HuH-7 (cell line): Measurements from ENCODE around the gene PCDHGA9.
"Not testable (repeated sequence)": the region's sequence is repeated elsewhere in the genome, so short reads cannot be mapped to it uniquely, and the experiment has no call there.

ENCODE experiments used
- DNase-seq: peaks from one replicate; pipeline ENCODE4 v3.0.0; 2011; ENCODE audit warnings: low spot score

PCDHGA9 gene

DNA sequence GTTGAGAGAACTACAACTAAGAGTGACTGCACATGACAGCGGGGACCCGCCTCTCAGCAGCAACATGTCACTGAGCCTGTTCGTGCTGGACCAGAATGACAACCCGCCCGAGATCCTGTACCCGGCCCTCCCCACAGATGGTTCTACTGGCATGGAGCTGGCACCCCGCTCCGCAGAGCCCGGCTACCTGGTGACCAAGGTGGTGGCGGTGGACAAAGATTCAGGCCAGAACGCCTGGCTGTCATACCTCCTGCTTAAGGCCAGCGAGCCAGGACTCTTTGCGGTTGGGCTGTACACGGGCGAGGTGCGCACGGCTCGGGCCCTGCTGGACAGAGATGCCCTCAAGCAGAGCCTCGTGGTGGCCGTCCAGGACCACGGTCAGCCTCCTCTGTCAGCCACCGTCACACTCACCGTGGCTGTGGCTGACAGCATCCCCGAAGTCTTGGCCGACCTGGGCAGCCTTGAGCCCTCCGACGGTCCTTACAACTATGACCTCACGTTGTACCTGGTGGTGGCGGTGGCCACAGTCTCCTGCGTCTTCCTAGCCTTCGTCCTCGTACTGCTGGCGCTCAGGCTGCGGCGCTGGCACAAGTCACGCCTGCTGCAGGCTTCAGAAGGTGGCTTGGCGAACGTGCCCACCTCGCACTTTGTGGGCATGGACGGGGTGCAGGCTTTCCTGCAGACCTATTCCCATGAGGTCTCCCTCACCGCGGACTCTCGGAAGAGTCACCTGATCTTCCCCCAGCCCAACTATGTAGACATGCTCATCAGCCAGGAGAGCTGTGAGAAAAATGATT lies 17.9 kb upstream of the PCDHGA9 start:
- no peak for DNase-seq

- DNase-seq, result not testable (repeated sequence)
Measured at GRCh38 chr5:141387557-141388311, 14.8 kb upstream of the PCDHGA9 start, which contains the start of gene PCDHGB4. Gene PCDHGB4, plus strand, starts transcription at chr5:141387698. Its CDS starts 187 bp downstream, at chr5:141387885.

GRCh38 chr5:141388661-141389060 lies 13.9 kb upstream of the PCDHGA9 start:
- DNase-seq, result no peak

DNA sequence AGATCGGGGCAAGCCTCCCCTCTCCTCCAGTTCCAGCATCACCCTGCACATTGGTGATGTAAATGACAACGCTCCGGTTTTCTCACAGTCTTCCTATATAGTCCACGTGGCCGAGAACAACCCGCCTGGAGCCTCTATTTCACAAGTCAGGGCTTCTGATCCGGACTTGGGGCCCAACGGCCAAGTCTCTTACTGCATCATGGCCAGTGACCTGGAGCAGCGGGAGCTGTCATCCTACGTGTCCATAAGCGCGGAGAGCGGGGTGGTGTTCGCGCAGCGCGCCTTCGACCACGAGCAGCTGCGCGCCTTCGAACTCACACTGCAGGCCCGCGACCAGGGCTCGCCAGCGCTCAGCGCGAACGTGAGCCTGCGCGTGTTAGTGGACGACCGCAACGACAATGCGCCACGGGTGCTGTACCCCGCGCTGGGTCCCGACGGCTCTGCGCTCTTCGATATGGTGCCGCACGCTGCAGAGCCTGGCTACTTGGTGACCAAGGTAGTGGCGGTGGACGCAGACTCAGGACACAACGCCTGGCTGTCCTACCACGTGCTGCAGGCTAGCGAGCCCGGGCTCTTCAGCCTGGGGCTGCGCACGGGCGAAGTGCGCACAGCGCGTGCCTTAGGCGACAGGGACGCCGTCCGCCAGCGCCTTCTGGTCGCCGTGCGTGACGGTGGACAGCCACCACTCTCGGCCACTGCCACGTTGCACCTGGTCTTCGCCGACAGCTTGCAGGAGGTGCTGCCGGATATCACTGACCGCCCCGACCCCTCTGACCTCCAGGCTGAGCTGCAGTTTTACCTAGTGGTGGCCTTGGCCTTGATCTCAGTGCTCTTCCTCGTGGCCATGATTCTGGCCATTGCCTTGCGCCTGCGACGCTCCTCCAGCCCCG lies 13.2 kb upstream of the PCDHGA9 start:
- no peak for DNase-seq

GRCh38 chr5:141392429-141393198 lies 10.0 kb upstream of the PCDHGA9 start, which contains the start of gene PCDHGA8:
Gene PCDHGA8, plus strand, starts transcription at chr5:141392633. Its CDS starts 181 bp downstream, at chr5:141392814.
- no peak for DNase-seq

GRCh38 chr5:141393267-141393666 lies 9.3 kb upstream of the PCDHGA9 start:
- no peak for DNase-seq

GRCh38 chr5:141394401-141395187 lies 8.0 kb upstream of the PCDHGA9 start:
- DNase-seq, result not testable (repeated sequence)

GRCh38 chr5:141397756-141398551 lies 4.6 kb upstream of the PCDHGA9 start, which contains the start of gene PCDHGB5:
Gene PCDHGB5, plus strand, starts transcription at chr5:141397947. Its CDS starts 181 bp downstream, at chr5:141398128.
- peak; percentile 74 for DNase-seq

DNA sequence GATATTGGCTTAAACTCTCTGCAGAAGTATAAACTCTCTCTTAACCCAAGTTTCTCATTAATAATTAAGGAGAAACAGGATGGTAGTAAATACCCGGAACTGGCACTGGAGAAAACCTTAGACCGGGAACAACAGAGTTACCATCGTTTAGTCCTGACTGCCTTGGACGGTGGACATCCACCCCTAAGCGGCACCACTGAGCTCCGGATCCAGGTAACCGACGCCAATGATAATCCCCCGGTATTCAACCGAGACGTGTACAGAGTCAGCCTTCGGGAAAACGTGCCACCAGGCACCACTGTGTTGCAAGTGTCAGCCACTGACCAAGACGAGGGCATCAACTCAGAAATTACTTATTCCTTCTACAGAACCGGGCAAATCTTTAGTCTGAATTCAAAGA lies 4.0 kb upstream of the PCDHGA9 start:
- DNase-seq, result no peak

DNA sequence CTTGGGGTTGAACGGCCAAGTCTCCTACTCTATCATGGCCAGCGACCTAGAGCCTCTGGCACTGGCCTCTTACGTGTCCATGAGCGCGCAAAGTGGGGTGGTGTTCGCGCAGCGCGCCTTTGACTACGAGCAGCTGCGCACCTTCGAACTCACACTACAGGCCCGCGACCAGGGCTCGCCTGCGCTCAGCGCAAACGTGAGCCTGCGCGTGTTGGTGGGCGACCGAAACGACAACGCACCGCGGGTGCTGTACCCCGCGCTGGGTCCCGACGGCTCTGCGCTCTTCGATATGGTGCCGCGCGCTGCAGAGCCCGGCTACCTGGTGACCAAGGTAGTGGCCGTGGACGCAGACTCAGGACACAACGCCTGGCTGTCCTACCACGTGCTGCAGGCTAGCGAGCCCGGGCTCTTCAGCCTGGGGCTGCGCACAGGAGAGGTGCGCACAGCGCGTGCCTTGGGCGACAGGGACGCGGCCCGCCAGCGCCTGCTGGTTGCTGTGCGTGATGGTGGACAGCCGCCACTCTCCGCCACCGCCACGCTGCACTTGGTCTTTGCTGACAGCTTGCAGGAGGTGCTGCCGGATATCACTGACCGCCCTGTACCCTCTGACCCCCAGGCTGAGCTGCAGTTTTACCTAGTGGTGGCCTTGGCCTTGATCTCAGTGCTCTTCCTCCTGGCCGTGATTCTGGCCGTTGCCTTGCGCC lies 2.9 kb upstream of the PCDHGA9 start:
- DNase-seq, result no peak

DNA sequence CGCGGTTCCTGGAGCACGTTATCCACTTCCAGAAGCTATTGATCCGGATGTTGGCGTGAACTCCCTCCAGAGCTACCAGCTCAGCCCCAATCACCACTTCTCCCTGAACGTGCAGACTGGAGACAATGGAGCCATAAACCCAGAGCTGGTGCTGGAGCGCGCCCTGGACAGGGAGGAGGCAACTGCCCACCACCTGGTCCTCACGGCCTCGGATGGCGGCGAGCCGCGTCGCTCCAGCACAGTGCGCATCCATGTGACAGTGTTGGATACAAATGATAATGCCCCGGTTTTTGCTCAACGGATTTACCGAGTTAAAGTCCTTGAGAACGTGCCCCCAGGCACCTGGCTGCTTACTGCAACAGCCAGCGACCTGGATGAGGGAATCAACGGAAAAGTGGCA lies 809 bp downstream of the PCDHGA9 start:
- no peak for DNase-seq

GRCh38 chr5:141407790-141408505 lies 5.4 kb downstream of the PCDHGA9 start, which contains the start of gene PCDHGB6:
Gene PCDHGB6, plus strand, starts transcription at chr5:141408021. Its CDS starts 182 bp downstream, at chr5:141408203.
- DNase-seq, result not testable (repeated sequence)

DNA sequence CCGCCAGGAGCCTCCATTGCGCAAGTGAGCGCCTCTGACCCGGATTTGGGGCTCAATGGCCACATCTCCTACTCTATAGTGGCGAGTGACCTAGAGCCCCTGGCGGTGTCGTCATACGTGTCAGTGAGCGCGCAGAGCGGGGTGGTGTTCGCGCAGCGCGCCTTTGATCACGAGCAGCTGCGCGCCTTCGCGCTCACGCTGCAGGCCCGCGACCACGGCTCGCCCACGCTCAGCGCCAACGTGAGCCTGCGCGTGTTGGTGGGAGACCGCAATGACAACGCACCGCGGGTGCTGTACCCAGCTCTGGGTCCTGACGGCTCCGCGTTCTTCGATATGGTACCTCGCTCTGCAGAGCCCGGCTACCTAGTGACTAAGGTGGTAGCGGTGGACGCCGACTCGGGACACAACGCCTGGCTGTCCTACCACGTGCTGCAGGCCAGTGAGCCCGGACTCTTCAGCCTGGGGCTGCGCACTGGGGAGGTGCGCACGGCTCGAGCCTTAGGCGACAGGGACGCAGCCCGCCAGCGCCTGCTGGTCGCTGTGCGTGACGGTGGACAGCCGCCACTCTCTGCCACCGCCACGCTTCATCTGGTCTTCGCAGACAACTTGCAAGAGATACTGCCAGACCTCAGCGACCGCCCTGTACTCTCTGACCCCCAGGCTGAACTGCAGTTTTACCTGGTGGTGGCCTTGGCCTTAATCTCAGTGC lies 7.2 kb downstream of the PCDHGA9 start:
- DNase-seq, result no peak

DNA sequence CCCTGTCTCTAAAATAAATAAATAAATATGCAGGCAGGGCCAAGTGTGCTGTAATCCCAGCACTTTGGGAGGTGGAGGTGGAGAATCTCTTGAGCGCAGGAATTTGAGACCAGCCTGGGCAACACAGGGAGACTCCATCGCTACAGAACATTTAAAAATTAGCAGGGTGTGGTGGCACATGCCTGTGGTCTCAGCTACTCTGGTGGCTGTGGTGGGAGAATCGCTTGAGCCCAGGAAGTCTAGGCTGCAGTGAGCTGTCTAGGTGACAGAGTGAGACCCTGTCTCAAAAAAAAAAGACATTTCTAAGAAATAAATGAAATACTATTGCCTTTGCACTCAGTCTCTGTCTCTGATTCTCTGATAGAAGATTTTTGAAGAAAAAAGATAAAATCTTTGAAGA lies 9.0 kb downstream of the PCDHGA9 start:
- no peak for DNase-seq

- peak; percentile 93 for DNase-seq
Measured at GRCh38 chr5:141412854-141413539, 10.4 kb downstream of the PCDHGA9 start, which contains the start of gene PCDHGA10. Gene PCDHGA10, plus strand, starts transcription at chr5:141412987. Its CDS starts 189 bp downstream, at chr5:141413176.

GRCh38 chr5:141413540-141414069 lies 11.0 kb downstream of the PCDHGA9 start:
- DNase-seq, result peak; percentile 87
